H1 (cell line): ENCODE data around the gene EEF2K. TPM values are rescaled to one million over a fixed set of nuclear protein-coding genes. Genes with fewer than 3 reads are reported as not detected.

Source experiments
- ATF3 ChIP-seq: IDR thresholded peaks from 2 replicates; pipeline ENCODE4 v1.6.1; 2011; ENCODE audit warnings: low read depth, mild to moderate bottlenecking, low read length; ENCODE audit not compliant: insufficient read depth
- BCL11A ChIP-seq, 2 experiments: IDR thresholded peaks; one replicate each; pipeline ENCODE4 v1.6.1; 2011; ENCODE audit warnings: low read depth in 2 of 2, low read length in 2 of 2, mild to moderate bottlenecking in 2 of 2
- CHD7 ChIP-seq: fragments of 300-600 bp; sonication (generic); IDR thresholded peaks from 2 replicates; pipeline ENCODE4 v1.7.1; 2012; ENCODE audit warnings: low read length, moderate library complexity, mild to moderate bottlenecking, inconsistent platforms; ENCODE audit not compliant: insufficient replicate concordance
- RXRA ChIP-seq: IDR thresholded peaks from 2 replicates; pipeline ENCODE4 v1.6.1; 2011; ENCODE audit warnings: low read depth, mild to moderate bottlenecking, low read length, moderate library complexity; ENCODE audit not compliant: insufficient read depth
- TAF7 ChIP-seq: optimal IDR thresholded peaks from 2 replicates; pipeline ENCODE3; 2011; ENCODE audit warnings: low read depth, mild to moderate bottlenecking, inconsistent platforms, low read length, moderate library complexity, borderline replicate concordance
- polyA plus RNA-seq, 7 experiments: library from polyadenylated mRNA; depleted of rRNA in 3 of 7; stranded (reverse) in 5 of 7; unstranded in 2 of 7; fragments of >200 nt in 5 of 7; fragments of 200-250 nt in 2 of 7; gene quantifications; 1 replicate in 5 of 7; 2 replicates in 1 of 7; 4 replicates in 1 of 7; pipeline versions ENCODE4 v1.2.1 to v1.2.3, GENCODE V29; 2011 to 2013; ENCODE audit warnings: missing spikeins in 2 of 7, mixed read lengths in 2 of 7
- total RNA-seq: library from RNA; stranded (reverse); fragmentation: NEBNext Ultra II Directional; extraction: Animal tissue kit (Norgen Biotek cat#: 25700); gene quantifications from 2 replicates; pipeline ENCODE4 v1.2.1, GENCODE V29; 2021

Gene EEF2K
- total and polyA plus RNA-seq, 2 of the 8 experiments (the other 6 are each of a cell fraction or from before 2014, with no cell fraction given), result 14.9 to 30.2 TPM

GRCh38 chr16:22312897-22313781 lies 107.1 kb downstream of the EEF2K start (continued):
- no peak for TF ChIP-seq CHD7
- no peak for TF ChIP-seq ATF3
- no peak for TF ChIP-seq TAF7
- no peak for TF ChIP-seq RXRA
- no peak for TF ChIP-seq BCL11A (IDR thresholded peaks at IDR 0.05; ENCODE audit: low read depth in 2 of 2, low read length in 2 of 2)
- TF ChIP-seq, all 59 proteins: peak for 0
